ENCODE results near the gene CNOT11. TPM values are rescaled to one million over a fixed set of nuclear protein-coding genes. Genes with fewer than 3 reads are reported as not detected.
"Not testable (repeated sequence)": the region's sequence is repeated elsewhere in the genome, so short reads cannot be mapped to it uniquely, and the experiment has no call there.

The CNOT11 gene
- polyA plus RNA-seq (ENCODE audit: insufficient read length), result 34.3 TPM

GRCh38 chr2:101252408-101253012 is at the start of gene CNOT11:
Gene CNOT11, plus strand, starts transcription at chr2:101252886. Its CDS starts 79 bp downstream, at chr2:101252965.
- DNase-seq (ENCODE audit: low read depth), result peak; percentile 96

- DNase-seq (ENCODE audit: low read depth), result no peak
Measured at GRCh38 chr2:101204400-101205115, 48.1 kb upstream of the CNOT11 start.

- DNase-seq (ENCODE audit: low read depth), result peak; percentile 38
Measured at GRCh38 chr2:101205521-101206479, 46.9 kb upstream of the CNOT11 start.

- no peak for DNase-seq (ENCODE audit: low read depth)
Measured at GRCh38 chr2:101208830-101209229, 43.9 kb upstream of the CNOT11 start.

GRCh38 chr2:101219246-101219645 is 33.4 kb upstream of the CNOT11 start:
- no peak for DNase-seq (ENCODE audit: low read depth)

GRCh38 chr2:101220091-101220490 is 32.6 kb upstream of the CNOT11 start:
- DNase-seq (ENCODE audit: low read depth), result not testable (repeated sequence)

GRCh38 chr2:101223814-101224231 is 28.9 kb upstream of the CNOT11 start:
- no peak for DNase-seq (ENCODE audit: low read depth)

- DNase-seq (ENCODE audit: low read depth), result no peak
Measured at GRCh38 chr2:101230541-101231001, 22.1 kb upstream of the CNOT11 start.

- no peak for DNase-seq (ENCODE audit: low read depth)
Measured at GRCh38 chr2:101231240-101231639, 21.4 kb upstream of the CNOT11 start.

GRCh38 chr2:101231937-101232730 is 20.6 kb upstream of the CNOT11 start:
- DNase-seq (ENCODE audit: low read depth), result no peak

- no peak for DNase-seq (ENCODE audit: low read depth)
Measured at GRCh38 chr2:101232770-101233169, 19.9 kb upstream of the CNOT11 start.

- no peak for DNase-seq (ENCODE audit: low read depth)
Measured at GRCh38 chr2:101234169-101234938, 18.3 kb upstream of the CNOT11 start.

GRCh38 chr2:101235956-101236355 is 16.7 kb upstream of the CNOT11 start:
- DNase-seq (ENCODE audit: low read depth), result not testable (repeated sequence)

GRCh38 chr2:101237944-101238343 is 14.7 kb upstream of the CNOT11 start:
- DNase-seq (ENCODE audit: low read depth), result not testable (repeated sequence)

GRCh38 chr2:101238930-101239759 is 13.5 kb upstream of the CNOT11 start:
- DNase-seq (ENCODE audit: low read depth), result no peak

- DNase-seq (ENCODE audit: low read depth), result not testable (repeated sequence)
Measured at GRCh38 chr2:101239760-101240118, 12.9 kb upstream of the CNOT11 start.

- not testable (repeated sequence) for DNase-seq (ENCODE audit: low read depth)
Measured at GRCh38 chr2:101240694-101241093, 12.0 kb upstream of the CNOT11 start.

GRCh38 chr2:101241158-101241557 is 11.5 kb upstream of the CNOT11 start:
- DNase-seq (ENCODE audit: low read depth), result no peak

- DNase-seq (ENCODE audit: low read depth), result not testable (repeated sequence)
Measured at GRCh38 chr2:101244373-101244772, 8.3 kb upstream of the CNOT11 start.

All from forelimb muscle (tissue), 1 donor.